Kidney (tissue), 14 donors: ENCODE data around the gene SEMA6A. TPM values are rescaled to one million over a fixed set of nuclear protein-coding genes. Genes with fewer than 3 reads are reported as not detected.

ENCODE experiments used
- DNase-seq, 5 donors: peaks; one replicate each; pipeline ENCODE4 v3.0.0-alpha.2; 2013 to 2020
- FAIRE-seq: peaks from 2 replicates; lab custom pipeline; 2012; peaks lifted over from hg19 to GRCh38; lab: Jason Lieb, UNC
- H3K27ac ChIP-seq, 2 donors: one replicate each; pipeline ENCODE4 v1.7.0; 2013; ENCODE audit warnings: low read depth in 2 of 2, low read length in 2 of 2, inconsistent platforms in 1 of 2
- H3K27me3 ChIP-seq: one replicate; pipeline ENCODE4 v1.7.1; 2013; ENCODE audit warnings: low read length, inconsistent platforms; ENCODE audit not compliant: control insufficient read depth, insufficient read depth
- H3K36me3 ChIP-seq, 3 donors: one replicate each; pipeline versions ENCODE4 v1.7.0 to v1.7.1; 2013; ENCODE audit warnings: low read length in 3 of 3, control low read depth in 1 of 3, inconsistent platforms in 1 of 3; ENCODE audit not compliant: insufficient read depth in 3 of 3, control insufficient read depth in 2 of 3
- H3K4me1 ChIP-seq, 3 donors: one replicate each; pipeline versions ENCODE4 v1.7.0 to v1.7.1; 2013; ENCODE audit warnings: low read length in 3 of 3, inconsistent platforms in 1 of 3, low read depth in 1 of 3; ENCODE audit not compliant: control insufficient read depth in 2 of 3, insufficient read depth in 2 of 3
- H3K4me3 ChIP-seq, 3 donors: one replicate each; pipeline versions ENCODE4 v1.7.0 to v1.8.1; 2013; ENCODE audit warnings: low read length in 3 of 3, control low read depth in 1 of 3, inconsistent platforms in 1 of 3
- H3K9ac ChIP-seq, 3 donors: one replicate each; pipeline versions ENCODE4 v1.7.0 to v1.7.1; 2013; ENCODE audit warnings: low read length in 3 of 3, control low read depth in 1 of 3, inconsistent platforms in 1 of 3
- H3K9me3 ChIP-seq, 3 donors: one replicate each; pipeline versions ENCODE4 v1.7.0 to v1.7.1; 2013; ENCODE audit warnings: low read length in 3 of 3, control low read depth in 1 of 3, inconsistent platforms in 1 of 3; ENCODE audit not compliant: control insufficient read depth in 2 of 3, insufficient read depth in 1 of 3
- CTCF ChIP-seq: IDR thresholded peaks from 3 replicates; pipeline ENCODE4 v1.5.1; 2012; ENCODE audit warnings: mild to moderate bottlenecking, moderate library complexity, borderline replicate concordance; ENCODE audit not compliant: insufficient read depth; ENCODE audit errors: extremely low read depth
- intact Hi-C: fragments of 100-400 bp; cut with DNase I; formaldehyde crosslinking; loops from one replicate; pipeline ENCODE4 v1.11.1; 2022
- polyA plus RNA-seq: library from polyadenylated mRNA; stranded (reverse); fragments of 350-450 nt; fragmentation: Illumina TruSeq; extraction: RNeasy Lipid Tissue Mini Kit (QIAGEN cat#74804); gene quantifications from one replicate; pipeline ENCODE4 v1.2.3, GENCODE V29; 2014; ENCODE audit warnings: low read depth, low replicate concordance; ENCODE audit not compliant: insufficient read depth
- total RNA-seq: library from RNA; stranded (reverse); fragmentation: NEBNext Ultra II Directional; extraction: Animal tissue kit (Norgen Biotek cat#: 25700); gene quantifications from one replicate; pipeline ENCODE4 v1.2.1, GENCODE V29; 2021
- donor health status: control.
- donor health status: control.
- donor health status: control.
- donor health status: control.
- donor health status: control.
- donor health status: DM: yes; HTN: yes; CAD: no.
- donor health status: Normal renal cell carcinoma (clear cell type).

The SEMA6A gene
- total and polyA plus RNA-seq, 2 donors from 2014 or later: 4.0 to 51.6 TPM

- H3K36me3 ChIP-seq: peaks cover 0 to 3% (median 0%) of the 10 kb centered on the region in 3 donors
- no peak for TF ChIP-seq CTCF
- intact Hi-C loops: no loop called here
- no peak for FAIRE-seq
- no peaks in the 10 kb centered on the region for H3K9me3 ChIP-seq
- no peak overlapping the region for H3K4me3 ChIP-seq
- H3K27ac ChIP-seq: no peak overlapping the region
- no peaks in the 10 kb centered on the region for H3K4me1 ChIP-seq
- H3K27me3 ChIP-seq: no peaks in the 10 kb centered on the region
- no peak for DNase-seq
- H3K9ac ChIP-seq: no peak overlapping the region
Observed at GRCh38 chr5:116468583-116468982, 106.0 kb downstream of the SEMA6A start.

DNA sequence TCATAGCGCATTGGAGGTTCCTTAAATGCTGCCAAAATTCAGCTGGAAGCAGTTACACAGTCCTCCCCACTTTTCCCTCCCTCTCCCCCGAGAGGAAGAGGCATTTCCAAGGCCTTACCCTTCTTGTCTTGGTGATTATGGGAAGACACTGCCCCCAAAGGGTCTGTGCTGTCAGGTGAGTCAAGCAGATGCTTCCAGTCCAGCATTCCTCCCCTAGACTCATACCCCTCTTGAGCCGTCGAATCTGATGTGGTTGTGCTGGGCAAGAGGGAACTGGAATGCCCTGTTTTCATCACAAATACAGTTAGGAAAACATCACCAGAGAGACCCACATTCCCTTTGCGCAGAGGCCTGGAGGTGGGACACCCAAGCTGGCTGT lies 107.2 kb downstream of the SEMA6A start:
- H3K9ac ChIP-seq: no peak overlapping the region
- TF ChIP-seq CTCF: no peak

GRCh38 chr5:116466727-116467464 lies 107.7 kb downstream of the SEMA6A start:
- DNase-seq (no peak), FAIRE-seq (no peak)
- TF ChIP-seq CTCF: no peak
- no peaks in the 10 kb centered on the region for H3K27me3 ChIP-seq
- peaks cover 0 to 3% (median 0%) of the 10 kb centered on the region in 3 donors for H3K36me3 ChIP-seq
- H3K27ac ChIP-seq: no peak overlapping the region
- H3K4me1 ChIP-seq: no peaks in the 10 kb centered on the region
- no peak overlapping the region for H3K9ac ChIP-seq
- intact Hi-C loops: no loop called here
- H3K9me3 ChIP-seq: no peaks in the 10 kb centered on the region
- no peak overlapping the region for H3K4me3 ChIP-seq

More for the DNA sequence above, 107.2 kb downstream of the SEMA6A start:
- Histone ChIP-seq H3K27me3 (no peaks in the 10 kb centered on the region), H3K9me3 (no peaks in the 10 kb centered on the region), H3K4me3 (no peak overlapping the region), H3K27ac (no peak overlapping the region), H3K36me3 (peaks cover 0 to 3% (median 0%) of the 10 kb centered on the region in 3 donors), H3K4me1 (no peaks in the 10 kb centered on the region)
- intact Hi-C loops: no loop called here
- no peak for DNase-seq
- no peak for FAIRE-seq
